ENCODE data around the gene PATJ. TPM values are rescaled to one million over a fixed set of nuclear protein-coding genes. Genes with fewer than 3 reads are reported as not detected.

The PATJ gene
- total and polyA plus RNA-seq, 2 of the 13 experiments (the other 11 are each of a cell fraction or from before 2014, with no cell fraction given) = 6.2 to 16.8 TPM

GRCh38 chr1:62064829-62065407 is 322.6 kb downstream of the PATJ start:
- ATAC-seq (no peak), FAIRE-seq (no peak), DNase-seq (ENCODE audit: low spot score) (no peak)
- Histone ChIP-seq H3K27me3 (ENCODE audit: control insufficient read depth in 1 of 2, insufficient read depth in 2 of 2, low read length in 2 of 2) (no peaks in the 10 kb centered on the region), H2AFZ (ENCODE audit: low read length) (no peak overlapping the region), H3K4me3 (replicated peaks in 1 of 3; ENCODE audit: insufficient read depth in 1 of 3, low read depth in 2 of 3, low read length in 3 of 3) (no peak overlapping the region), H3K27ac (ENCODE audit: extremely low read length, insufficient read depth, low read length) (no peak overlapping the region), H3K36me3 (replicated peaks in 1 of 2; ENCODE audit: control insufficient read depth in 1 of 2, insufficient read depth in 2 of 2, low read length in 2 of 2) (no peaks in the 10 kb centered on the region; a peak in 1 of 5 replicates), H3K9me3 (ENCODE audit: low read length) (0 out of 2 replicates have a peak, but pooled peaks cover 5% of the 10 kb centered on the region), H3K4me1 (ENCODE audit: insufficient read depth, low read length) (no peaks in the 10 kb centered on the region), H3K4me2 (ENCODE audit: low read depth, low read length) (no peak overlapping the region), H4K20me1 (ENCODE audit: insufficient read depth, low read length) (no peaks in the 10 kb centered on the region), H3K79me2 (ENCODE audit: insufficient read depth, low read length) (no peaks in the 10 kb centered on the region), H3K9ac (ENCODE audit: insufficient read depth, low read depth, low read length) (no peak overlapping the region)
- TF ChIP-seq PHF8 (CRISPR knock-in tag; IDR thresholded peaks at IDR 0.05) (no peak), XRCC5 (optimal IDR thresholded peaks at IDR 0.05; ENCODE audit: low read length) (no peak), ZNF770 (CRISPR knock-in tag; IDR thresholded peaks at IDR 0.05) (no peak), ZNF432 (CRISPR knock-in tag; IDR thresholded peaks at IDR 0.05; ENCODE audit: borderline replicate concordance) (no peak), ZNF670 (CRISPR knock-in tag; IDR thresholded peaks at IDR 0.05; ENCODE audit: borderline replicate concordance) (no peak), SNAI1 (CRISPR knock-in tag; IDR thresholded peaks at IDR 0.05; ENCODE audit: borderline replicate concordance) (no peak), PTBP1 (IDR thresholded peaks at IDR 0.05; ENCODE audit: low read depth, low read length, poor library complexity, severe bottlenecking) (no peak), FOXP4 (CRISPR knock-in tag; IDR thresholded peaks at IDR 0.05) (no peak), ZNF33B (CRISPR knock-in tag; IDR thresholded peaks at IDR 0.05) (no peak), ATF3 (CRISPR knock-in tag; IDR thresholded peaks at IDR 0.05) (no peak)
- CTCF ChIA-PET (ENCODE audit: low intra/inter-chr PET ratio, low total read pairs) = no interaction called here
- 100% methylated on average over 2 of the region's 4 CpGs for WGBS (ENCODE audit: low lambda C conversion rate)
- POLR2A ChIA-PET = no interaction called here
- intact Hi-C loops (cut with micrococcal nuclease; ENCODE audit: unreplicated experiment) (no loop called here), in situ Hi-C loops (cut with HindIII; ENCODE audit: extremely low pct_ligation_motif_present, low pct_unique_long_range_greater_than_20kb) (no loop called here)
- no TSS peak for BruUV-seq (replicated peaks)
